GM19193 (cell line): ENCODE results near the gene DDAH1.

ENCODE experiments used
- POLR2A ChIP-seq: IDR thresholded peaks from 4 replicates; pipeline ENCODE4 v1.6.1; 2011; ENCODE audit not compliant: insufficient read depth, insufficient read length; ENCODE audit errors: extremely low read depth

The DDAH1 gene

DNA sequence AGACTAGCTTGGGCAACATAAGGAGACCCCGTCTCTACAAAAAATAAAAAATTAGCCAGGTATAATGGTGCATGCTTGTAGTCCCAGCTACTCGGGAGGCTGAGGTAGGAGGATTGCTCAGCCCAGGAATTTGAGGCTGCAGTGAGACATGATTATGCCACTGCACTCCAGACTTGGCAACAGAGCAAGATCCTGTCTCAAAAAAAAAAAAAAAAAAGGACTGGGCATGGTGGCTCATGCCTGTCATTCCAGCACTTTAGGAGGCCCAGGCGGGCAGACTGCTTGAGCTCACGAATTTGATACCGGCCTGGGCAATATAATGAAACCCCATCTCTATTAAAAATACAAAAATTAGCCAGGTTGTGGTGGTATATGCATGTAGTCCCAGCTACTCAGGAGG, 141.2 kb downstream of the DDAH1 start:
- TF ChIP-seq POLR2A = no peak

DNA sequence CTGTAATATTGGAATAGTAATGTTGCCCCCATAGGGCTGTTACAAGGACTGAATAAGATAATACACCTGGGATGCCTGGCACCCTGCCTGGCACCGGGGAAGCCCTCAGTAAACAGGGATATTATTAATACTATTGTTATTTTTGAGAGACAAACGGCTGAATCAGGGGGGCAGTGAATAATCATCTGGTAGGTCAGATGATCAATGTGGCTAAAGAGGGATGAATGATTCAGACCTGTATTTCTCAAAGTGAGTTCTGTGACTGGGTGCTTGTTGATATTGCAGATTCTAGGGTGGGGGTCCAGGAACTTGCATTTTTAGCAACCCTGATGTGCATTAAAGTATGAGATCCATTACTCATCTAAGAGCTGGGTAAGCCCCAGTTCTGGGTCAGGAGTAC, 142.3 kb downstream of the DDAH1 start:
- TF ChIP-seq POLR2A = no peak

- TF ChIP-seq POLR2A = no peak
Measured at GRCh38 chr1:85321237-85321964, 143.6 kb downstream of the DDAH1 start.

- TF ChIP-seq POLR2A = no peak
Measured at GRCh38 chr1:85320371-85321131, 144.4 kb downstream of the DDAH1 start.

- no peak for TF ChIP-seq POLR2A
Measured at GRCh38 chr1:85319931-85320330, 145.0 kb downstream of the DDAH1 start.

DNA sequence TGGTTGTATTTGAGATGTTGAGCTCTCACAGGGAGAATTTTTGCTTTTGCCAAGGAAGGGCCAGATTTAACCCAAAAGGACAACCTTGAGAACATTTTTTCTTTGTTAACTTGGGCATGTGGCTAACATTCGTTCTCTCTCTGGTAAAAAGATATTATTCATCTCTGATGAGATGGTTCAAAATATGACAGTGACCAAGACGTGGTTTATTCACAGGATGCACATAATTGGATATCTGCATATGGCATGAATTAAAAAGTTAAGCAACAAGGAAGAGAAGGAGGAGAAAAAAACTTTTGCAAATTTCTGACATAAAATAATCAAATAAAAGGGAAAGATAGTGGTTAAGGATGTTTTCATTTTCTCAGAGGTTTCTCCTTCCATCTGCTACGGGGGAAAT, 145.5 kb downstream of the DDAH1 start:
- TF ChIP-seq POLR2A = no peak

- no peak for TF ChIP-seq POLR2A
Measured at GRCh38 chr1:85318217-85318616, 146.7 kb downstream of the DDAH1 start.

- TF ChIP-seq POLR2A = no peak
Measured at GRCh38 chr1:85317560-85317959, 147.4 kb downstream of the DDAH1 start.

DNA sequence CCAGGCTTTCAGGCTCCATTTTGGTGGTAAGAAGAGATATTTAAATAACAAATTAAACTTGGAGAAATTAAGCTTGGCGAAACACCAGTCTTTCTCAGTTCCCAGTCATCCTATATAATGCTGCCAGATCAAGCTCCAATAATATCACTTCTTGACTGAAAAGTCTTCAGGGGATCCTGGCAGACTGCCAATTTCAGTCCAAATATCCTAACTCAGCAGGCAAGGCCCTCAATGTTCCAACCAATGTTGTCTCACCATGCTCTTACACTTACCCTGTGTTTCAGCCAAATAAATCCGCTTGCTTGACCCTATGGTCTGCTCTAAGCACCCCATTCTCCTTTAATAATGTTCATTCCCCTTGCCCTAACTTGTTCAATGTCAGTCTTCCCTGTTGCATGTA, 148.6 kb downstream of the DDAH1 start:
- no peak for TF ChIP-seq POLR2A

GRCh38 chr1:85315789-85316188, 149.2 kb downstream of the DDAH1 start:
- no peak for TF ChIP-seq POLR2A

DNA sequence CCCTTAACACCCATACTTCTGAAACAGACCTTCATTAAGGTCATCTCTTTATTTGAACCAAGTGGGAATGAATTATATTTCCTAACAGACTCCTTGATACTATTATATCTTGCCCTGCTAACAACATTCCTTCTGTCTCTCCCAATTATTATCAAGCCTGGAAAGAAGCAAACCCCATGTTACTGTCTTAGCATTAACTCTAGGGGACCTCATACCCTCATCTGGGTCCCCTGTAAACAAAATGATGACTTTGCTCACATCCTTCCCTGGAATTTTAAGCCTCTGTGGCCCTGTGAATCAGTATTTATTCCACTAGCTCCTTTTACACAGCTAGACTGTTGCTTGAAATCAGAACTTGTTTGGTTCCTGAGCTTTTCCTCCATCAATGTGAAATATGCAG, 150.2 kb downstream of the DDAH1 start:
- no peak for TF ChIP-seq POLR2A

GRCh38 chr1:85313888-85314696, 150.9 kb downstream of the DDAH1 start:
- no peak for TF ChIP-seq POLR2A

DNA sequence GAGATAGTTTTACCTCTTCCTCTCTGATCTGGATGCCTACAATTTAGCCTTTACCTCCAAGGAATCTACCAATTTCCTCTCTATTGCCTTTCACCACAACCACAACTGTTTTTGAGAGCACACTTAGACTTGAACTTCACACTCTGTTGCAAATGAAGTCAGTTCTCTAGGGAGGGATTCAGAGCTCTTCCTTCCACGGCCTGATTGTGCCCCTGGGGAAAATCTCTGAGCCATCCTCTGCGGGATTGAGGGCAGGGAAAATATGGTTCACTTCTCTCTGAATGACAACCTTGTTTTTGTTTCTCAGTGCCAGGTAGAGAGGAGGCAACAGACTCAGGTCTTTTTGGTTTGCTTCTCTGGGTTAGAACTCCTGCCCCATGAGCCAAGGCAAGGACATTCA, 153.1 kb downstream of the DDAH1 start:
- TF ChIP-seq POLR2A = no peak

DNA sequence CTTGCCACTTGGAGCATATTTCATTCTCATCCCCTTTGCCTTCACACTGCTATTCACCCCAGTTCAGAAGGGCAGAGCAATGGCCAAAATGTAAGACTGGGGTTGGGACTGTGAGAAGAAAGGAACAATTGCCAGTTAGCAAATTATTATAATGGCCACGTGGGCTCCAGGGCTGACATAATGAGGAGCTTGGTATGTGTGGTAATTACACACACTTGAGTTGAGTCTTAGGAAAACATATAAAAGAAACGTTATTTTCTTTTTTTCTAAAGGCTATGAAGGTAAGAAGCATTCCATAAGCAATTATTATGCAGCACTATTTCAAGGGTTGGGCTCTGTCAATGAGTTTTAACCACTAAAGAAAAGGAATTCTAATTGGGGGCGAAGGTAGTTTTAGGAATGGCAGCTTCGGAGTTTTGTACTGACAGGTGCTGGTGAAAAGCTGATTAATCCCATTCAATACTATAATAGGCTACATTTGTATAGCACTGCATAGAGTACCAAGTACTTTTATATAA, 156.1 kb downstream of the DDAH1 start:
- no peak for TF ChIP-seq POLR2A
